ENCODE results near the gene IQGAP3. TPM values are rescaled to one million over a fixed set of nuclear protein-coding genes. Genes with fewer than 3 reads are reported as not detected.

IQGAP3 gene
- total and polyA plus RNA-seq, 2 of the 4 experiments (the other 2 are of a cell fraction), result 12.5 to 13.6 TPM

- DNase-seq, result peak; percentile 45
- dilution Hi-C loops (cut with HindIII; ENCODE audit: low sequenced_read_pairs, unreplicated experiment), result no loop called here
- no peaks in the 10 kb centered on the region for H3K79me1 ChIP-seq (ENCODE audit: low read depth in 1 of 2, low read length in 2 of 2)
Measured at GRCh38 chr1:156616463-156616862, 44.1 kb upstream of the IQGAP3 start.

More at GRCh38 chr1:156616463-156616862, 44.1 kb upstream of the IQGAP3 start:
- no peak overlapping the region for H3K18ac ChIP-seq (ENCODE audit: low read depth, low read length)
- H4K20me1 ChIP-seq (ENCODE audit: insufficient read depth, low read length), result no peaks in the 10 kb centered on the region
- no peaks in the 10 kb centered on the region for H3K9me3 ChIP-seq (ENCODE audit: control insufficient read depth, insufficient read depth, low read length)
- WGBS, 2 experiments (ENCODE audit: extremely low coverage in 2 of 2, insufficient read length in 1 of 2), result no CpG with 5 or more reads among the region's 5 CpGs
- no peak overlapping the region for H4K91ac ChIP-seq (ENCODE audit: insufficient read depth, low read depth, low read length)
- H3K4ac ChIP-seq (ENCODE audit: low read depth, low read length), result no peak overlapping the region
- H3K27me3 ChIP-seq (ENCODE audit: control insufficient read depth, insufficient read depth, low read length), result peaks cover 62% of the 10 kb centered on the region
- in situ Hi-C loops (cut with MboI; ENCODE audit: low sequenced_read_pairs) (no loop called here), intact Hi-C loops (cut with micrococcal nuclease) (no loop called here)
- no peak overlapping the region for H3K9ac ChIP-seq (ENCODE audit: low read depth, low read length)
- H3K4me1 ChIP-seq (ENCODE audit: control insufficient read depth, insufficient read depth, low read length), result peaks cover 4% of the 10 kb centered on the region; the same call in 1 of the 2 replicates
- H3K4me3 ChIP-seq (ENCODE audit: insufficient read depth, low read depth, low read length), result no peak overlapping the region
- no peak overlapping the region; the same call in 1 of the 2 replicates for H3K4me2 ChIP-seq (ENCODE audit: low read depth, low read length)
- 0 out of 2 replicates have a peak overlapping the region, but pooled peaks have one; percentile 31 for H3K23ac ChIP-seq (ENCODE audit: low read depth, low read length)
- H3K36me3 ChIP-seq (ENCODE audit: control insufficient read depth, insufficient read depth, low read length), result no peaks in the 10 kb centered on the region
- no peak overlapping the region for H2BK5ac ChIP-seq (ENCODE audit: low read depth, low read length, poor library complexity, severe bottlenecking)
- ChIA-PET CTCF (no interaction called here), POLR2A (ENCODE audit: unreplicated experiment) (no interaction called here)
- 0 out of 2 replicates have a peak, but pooled peaks have one; percentile 2 for TF ChIP-seq CTCF (conservative IDR thresholded peaks at IDR 0.05; ENCODE audit: low read depth, low read length)
- TF ChIP-seq FOS (IDR thresholded peaks at IDR 0.05; ENCODE audit: low read depth, low read length), result no peak
- H2AFZ ChIP-seq (replicated peaks; ENCODE audit: low read length, poor library complexity), result no peak overlapping the region
- H3K14ac ChIP-seq (replicated peaks; ENCODE audit: low read depth, low read length), result no peak overlapping the region
- BruUV-seq (replicated peaks), result no TSS peak
- no peak overlapping the region for H4K5ac ChIP-seq (ENCODE audit: low read depth, low read length)
- H4K8ac ChIP-seq (ENCODE audit: low read depth in 2 of 2, low read length in 2 of 2), result no peak overlapping the region
- ATAC-seq (ENCODE audit: low read depth), result peak; percentile 42
- H3K9me1 ChIP-seq (ENCODE audit: insufficient read depth, low read length), result no peaks in the 10 kb centered on the region
- no peak overlapping the region for H2BK20ac ChIP-seq (ENCODE audit: low read depth, low read length)
- H2AK5ac ChIP-seq (ENCODE audit: low read depth, low read length), result no peak overlapping the region
- no peak overlapping the region for H2BK120ac ChIP-seq (ENCODE audit: low read depth, low read length)
- no peak overlapping the region for H2BK15ac ChIP-seq (ENCODE audit: low read depth, low read length)
- H3K27ac ChIP-seq (ENCODE audit: insufficient read depth, low read length), result no peak overlapping the region
- no peak overlapping the region for H3K56ac ChIP-seq (ENCODE audit: extremely low read depth, insufficient read depth, low read length)
- no peak overlapping the region for H2AK9ac ChIP-seq (replicated peaks; ENCODE audit: low read depth, low read length, poor library complexity)
